ENCODE results near the gene TIMM23.
A peak's percentile ranks its signal among the peaks of the same experiment; 100 is the strongest.
"Not testable (repeated sequence)": the region's sequence is repeated elsewhere in the genome, so short reads cannot be mapped to it uniquely, and the experiment has no call there.

Gene TIMM23, protein sequence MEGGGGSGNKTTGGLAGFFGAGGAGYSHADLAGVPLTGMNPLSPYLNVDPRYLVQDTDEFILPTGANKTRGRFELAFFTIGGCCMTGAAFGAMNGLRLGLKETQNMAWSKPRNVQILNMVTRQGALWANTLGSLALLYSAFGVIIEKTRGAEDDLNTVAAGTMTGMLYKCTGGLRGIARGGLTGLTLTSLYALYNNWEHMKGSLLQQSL

GRCh38 chr10:45972106-45972812 is at the start of gene TIMM23:
Gene TIMM23, plus strand, starts transcription at chr10:45972489. Its CDS starts 136 bp downstream, at chr10:45972625.
- DNase-seq (ENCODE audit: low spot score), result peak; percentile 78

DNA sequence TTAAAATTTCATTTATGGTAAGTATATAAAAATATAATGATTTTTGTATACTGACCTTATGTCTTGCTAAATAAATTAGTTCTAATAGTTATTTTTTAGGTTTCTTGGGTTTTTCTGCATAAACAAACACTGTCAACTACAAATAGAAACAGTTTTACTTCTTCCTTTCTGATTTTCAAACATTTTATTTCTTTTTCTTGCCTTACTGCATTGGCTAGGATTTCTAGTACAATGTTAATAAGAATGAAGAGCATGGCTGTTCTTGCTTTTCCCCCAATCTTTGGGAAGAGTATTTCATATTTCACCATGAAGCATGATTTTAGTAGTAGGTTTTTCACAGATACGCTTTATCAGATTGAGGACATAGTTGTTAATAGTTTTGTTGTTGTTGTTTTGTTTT is 45.5 kb upstream of the TIMM23 start:
- not testable (repeated sequence) for DNase-seq (ENCODE audit: low spot score)

DNA sequence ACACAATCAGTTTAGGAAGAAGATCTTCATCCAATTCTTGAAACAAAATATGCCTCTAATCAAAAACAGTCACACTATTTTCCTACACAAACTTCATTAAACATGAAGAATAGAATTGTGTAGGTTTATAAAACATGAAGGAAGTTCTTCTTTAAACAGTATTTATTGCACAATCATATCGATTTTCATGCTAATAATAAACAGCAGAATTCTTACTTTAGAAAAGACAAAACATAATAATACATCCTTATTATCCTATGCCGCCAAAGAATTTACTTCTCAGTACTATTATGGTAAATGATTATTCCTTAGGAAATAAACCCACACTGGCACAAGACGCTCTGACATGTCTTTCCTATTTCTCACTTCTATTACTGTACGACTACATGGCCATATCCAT is 41.0 kb upstream of the TIMM23 start:
- DNase-seq (ENCODE audit: low spot score), result not testable (repeated sequence)

GRCh38 chr10:45934788-45935187 is 37.5 kb upstream of the TIMM23 start:
- not testable (repeated sequence) for DNase-seq (ENCODE audit: low spot score)

DNA sequence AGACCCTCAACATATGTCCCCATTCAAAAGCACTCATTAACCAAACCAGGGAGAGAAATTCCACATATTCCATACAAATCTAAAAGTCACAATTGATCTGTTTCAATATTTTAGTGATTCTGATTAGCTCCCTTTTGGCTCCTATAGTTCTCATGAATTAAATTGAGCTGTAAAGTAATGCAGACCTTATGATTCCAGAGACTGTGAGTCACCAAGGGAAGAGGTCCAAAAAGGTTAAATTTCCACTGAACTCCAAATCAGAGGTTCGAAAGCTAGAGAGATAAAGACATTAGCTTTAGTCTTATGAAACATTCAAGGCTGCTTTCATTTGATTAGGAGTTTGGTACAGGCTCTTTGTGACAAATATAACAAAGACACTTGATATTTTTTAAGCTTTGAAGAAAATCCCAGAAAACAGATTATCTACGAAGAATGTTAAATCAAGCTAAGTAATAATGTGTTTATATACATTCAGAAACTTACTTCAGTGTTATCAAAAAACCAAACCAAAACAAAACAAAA is 33.1 kb upstream of the TIMM23 start:
- not testable (repeated sequence) for DNase-seq (ENCODE audit: low spot score)

- DNase-seq (ENCODE audit: low spot score), result not testable (repeated sequence)
Observed at GRCh38 chr10:45941196-45941595, 31.1 kb upstream of the TIMM23 start.

DNA sequence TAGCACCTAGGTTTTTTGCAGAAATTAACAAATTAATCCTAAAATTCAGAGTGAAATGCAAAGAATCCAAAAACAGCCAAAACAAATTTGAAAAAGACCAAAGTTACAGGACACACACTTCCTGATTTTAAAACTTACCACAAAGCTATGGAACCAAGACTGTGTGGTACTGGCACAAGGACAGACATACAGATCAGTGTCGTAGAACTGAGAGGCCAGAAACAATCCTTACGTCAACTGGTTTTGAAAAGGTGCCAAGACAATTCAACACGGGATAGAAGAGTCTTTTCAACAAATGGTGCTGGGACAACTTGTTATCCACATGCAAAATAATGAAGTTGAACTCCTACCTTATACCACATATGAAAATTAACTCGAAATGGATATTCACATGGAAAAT is 26.8 kb upstream of the TIMM23 start:
- DNase-seq (ENCODE audit: low spot score), result not testable (repeated sequence)

DNA sequence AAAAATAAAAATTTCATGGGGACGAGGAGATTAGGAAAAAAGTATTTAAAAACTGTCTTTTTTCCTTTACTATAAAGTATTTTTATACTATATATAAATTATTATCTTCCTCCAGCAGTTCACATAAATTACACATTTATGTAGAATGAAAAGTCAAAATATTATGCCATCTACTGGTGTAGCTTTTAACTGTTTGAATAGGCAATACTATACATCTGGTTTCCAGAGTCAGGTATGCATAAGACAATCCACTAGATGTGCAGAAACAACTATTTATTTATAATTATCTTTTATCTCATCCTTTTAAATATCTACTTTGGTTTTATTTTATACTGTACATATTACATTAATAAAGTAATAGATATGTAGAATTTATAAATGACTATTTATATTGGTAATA is 24.9 kb upstream of the TIMM23 start:
- DNase-seq (ENCODE audit: low spot score), result not testable (repeated sequence)

- not testable (repeated sequence) for DNase-seq (ENCODE audit: low spot score)
Observed at GRCh38 chr10:45948801-45949200, 23.5 kb upstream of the TIMM23 start.

DNA sequence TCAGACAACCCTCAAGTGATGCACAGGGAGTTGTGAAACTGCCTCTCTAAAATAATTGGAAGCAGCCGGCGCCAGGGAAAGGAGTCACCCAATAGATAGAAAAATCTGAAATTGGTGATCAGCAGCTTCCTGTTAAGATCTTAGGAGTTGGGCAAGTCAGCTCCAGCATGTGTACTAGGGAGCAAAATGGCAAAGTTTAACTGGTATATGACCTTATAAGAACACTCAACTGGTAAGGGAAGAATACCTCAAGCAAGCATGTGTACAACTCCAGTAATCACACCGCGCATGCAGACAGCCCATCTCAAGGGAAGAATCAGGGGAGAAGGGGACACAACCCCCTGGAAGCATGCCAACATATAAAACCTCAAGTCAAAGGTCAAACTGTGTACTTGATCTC is 17.9 kb upstream of the TIMM23 start:
- not testable (repeated sequence) for DNase-seq (ENCODE audit: low spot score)

DNA sequence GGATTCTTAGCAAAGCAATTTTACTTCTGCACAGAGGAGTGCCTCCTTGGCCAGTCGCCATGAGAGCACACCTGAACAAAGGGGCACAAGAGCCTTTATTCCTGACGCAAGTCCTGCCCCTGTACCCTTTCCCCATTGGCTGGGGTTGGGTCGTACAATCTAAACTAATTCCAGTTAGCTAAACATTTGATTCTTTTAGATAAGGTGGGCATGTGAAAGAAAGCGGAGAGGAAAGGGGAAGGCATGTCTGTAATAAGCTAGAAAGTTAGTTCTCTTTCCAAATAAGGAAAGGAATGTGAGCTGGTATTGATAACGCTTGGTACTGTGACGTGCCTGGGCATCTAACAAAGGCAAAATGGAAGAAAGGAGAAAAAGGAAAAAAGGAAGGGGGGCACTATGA is 15.7 kb upstream of the TIMM23 start:
- not testable (repeated sequence) for DNase-seq (ENCODE audit: low spot score)

GRCh38 chr10:45957928-45958327 is 14.4 kb upstream of the TIMM23 start:
- not testable (repeated sequence) for DNase-seq (ENCODE audit: low spot score)

DNA sequence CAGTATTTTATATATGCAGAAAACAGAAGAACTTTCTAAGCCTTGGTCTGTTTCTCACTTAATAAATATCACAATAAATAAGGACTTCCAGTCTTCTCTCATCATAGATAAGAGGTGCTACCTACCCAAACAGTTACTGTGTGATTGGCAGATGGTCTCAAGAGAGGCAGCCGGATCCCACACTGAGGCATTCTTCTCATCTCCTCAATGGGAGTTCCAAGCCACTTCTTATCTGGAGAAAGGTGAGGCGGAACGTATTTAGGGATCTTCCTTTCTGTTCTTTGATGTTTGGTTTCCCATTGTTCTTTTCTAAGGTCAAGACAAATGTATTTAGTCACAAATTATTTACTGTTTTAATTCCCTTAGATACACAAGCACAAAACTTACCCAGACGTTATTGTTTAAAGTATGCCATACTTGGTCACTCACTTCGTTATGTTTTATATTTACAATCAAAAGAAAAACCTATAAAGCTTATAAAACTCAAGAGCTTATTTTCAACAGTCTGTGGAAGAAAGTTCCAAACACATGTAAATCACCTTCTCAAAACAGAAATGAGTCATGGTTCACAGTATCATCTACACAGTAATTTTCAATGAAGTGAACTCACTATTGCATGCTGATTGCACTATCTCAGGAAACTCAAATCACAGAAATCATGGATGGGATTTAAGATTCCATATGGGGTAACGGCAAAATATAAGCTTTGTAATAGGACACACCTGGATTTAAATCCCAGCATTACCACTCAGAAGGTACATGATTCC is 9.4 kb upstream of the TIMM23 start:
- not testable (repeated sequence) for DNase-seq (ENCODE audit: low spot score)

DNA sequence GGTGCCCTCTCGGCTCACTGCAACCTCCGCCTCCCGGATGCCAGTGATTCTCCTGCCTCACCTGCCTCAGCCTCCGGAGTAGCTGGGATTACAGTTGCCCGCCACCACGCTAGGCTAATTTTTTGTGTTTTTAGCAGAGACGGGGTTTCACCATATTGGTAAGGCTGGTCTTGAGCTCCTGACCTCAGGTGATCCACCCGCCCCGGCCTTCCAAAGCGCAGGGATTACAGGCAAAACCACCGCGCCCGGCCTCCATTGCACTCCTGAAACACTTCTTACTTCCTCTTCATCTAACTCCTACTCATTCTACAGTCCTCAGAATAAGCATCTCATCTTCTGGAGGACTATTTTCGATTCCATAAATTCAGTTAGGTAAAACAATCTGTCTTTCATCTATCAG is 1.3 kb upstream of the TIMM23 start:
- not testable (repeated sequence) for DNase-seq (ENCODE audit: low spot score)

DNA sequence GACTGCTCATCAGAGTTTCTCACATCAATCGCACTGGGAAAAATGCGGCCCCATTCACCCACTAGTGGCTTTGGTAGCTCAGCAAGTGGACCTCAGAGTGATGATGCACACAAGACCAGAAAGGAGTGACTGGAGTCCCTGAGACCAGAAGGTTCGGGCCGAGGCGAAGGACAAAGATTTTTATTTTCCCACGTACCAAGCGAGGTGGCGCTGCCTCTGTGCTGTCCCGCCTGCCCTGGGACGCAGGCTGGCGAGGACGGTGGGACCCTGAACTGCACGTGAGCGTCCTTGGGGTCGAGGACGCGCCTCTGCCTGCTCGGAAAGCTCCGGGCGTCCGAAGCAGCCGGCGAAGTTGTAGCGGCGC is 565 bp upstream of the TIMM23 start:
- DNase-seq (ENCODE audit: low spot score), result not testable (repeated sequence)

DNA sequence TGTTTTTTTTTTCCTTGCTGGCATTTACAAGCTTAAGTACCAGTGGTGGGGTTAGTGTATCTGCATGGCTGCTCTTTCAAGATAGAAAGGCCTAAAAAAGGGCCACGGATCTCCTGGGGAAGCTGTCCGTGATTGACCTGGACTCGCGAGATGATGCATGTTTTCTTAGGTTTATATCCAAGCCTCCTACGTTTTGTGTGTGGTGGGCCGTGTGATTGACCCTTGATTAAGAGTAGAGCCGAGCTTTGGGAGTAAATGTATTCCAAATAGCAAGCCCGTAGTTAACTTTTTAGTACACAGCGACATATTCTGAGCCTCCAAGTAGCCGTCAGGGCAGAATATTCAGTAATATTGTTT is 502 bp downstream of the TIMM23 start:
- DNase-seq (ENCODE audit: low spot score), result not testable (repeated sequence)

GRCh38 chr10:45974041-45974440 is 1.8 kb downstream of the TIMM23 start:
- not testable (repeated sequence) for DNase-seq (ENCODE audit: low spot score)

DNA sequence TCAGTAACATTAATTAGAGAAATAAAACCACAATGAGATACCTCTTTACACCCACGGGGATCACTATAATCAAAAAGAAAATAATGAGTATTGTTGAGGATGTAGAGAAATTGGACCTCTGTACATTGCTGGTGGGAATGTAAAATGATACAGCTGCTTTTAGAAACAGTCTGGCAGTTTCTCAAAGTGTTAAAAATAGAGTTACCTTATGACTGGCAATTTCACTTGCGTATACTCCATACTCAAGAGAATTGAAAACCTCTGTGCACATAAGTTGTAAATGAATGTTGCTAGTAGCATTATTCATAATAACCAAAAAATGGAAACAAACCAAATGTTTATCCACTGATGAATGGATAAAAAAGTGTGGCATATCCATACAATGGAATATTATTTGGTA is 6.3 kb downstream of the TIMM23 start:
- not testable (repeated sequence) for DNase-seq (ENCODE audit: low spot score)

DNA sequence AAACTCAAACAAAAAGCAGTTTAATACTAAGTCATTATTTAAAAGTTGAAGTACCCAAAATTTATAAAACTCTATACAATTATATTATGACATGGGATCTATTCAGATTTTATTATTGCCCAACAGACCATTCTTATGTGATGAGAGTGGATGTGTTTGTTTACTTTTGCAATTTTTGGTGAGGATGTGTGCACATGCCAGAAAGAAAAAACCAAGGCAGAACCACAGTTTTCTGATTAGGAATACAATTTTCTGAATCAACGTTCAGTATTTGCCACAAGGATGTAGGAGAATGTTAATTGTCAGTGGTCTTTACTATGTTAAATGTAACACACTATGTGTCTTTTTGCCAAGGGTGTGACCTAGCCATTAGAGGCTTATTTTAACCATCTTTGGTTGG is 9.1 kb downstream of the TIMM23 start:
- DNase-seq (ENCODE audit: low spot score), result not testable (repeated sequence)

DNA sequence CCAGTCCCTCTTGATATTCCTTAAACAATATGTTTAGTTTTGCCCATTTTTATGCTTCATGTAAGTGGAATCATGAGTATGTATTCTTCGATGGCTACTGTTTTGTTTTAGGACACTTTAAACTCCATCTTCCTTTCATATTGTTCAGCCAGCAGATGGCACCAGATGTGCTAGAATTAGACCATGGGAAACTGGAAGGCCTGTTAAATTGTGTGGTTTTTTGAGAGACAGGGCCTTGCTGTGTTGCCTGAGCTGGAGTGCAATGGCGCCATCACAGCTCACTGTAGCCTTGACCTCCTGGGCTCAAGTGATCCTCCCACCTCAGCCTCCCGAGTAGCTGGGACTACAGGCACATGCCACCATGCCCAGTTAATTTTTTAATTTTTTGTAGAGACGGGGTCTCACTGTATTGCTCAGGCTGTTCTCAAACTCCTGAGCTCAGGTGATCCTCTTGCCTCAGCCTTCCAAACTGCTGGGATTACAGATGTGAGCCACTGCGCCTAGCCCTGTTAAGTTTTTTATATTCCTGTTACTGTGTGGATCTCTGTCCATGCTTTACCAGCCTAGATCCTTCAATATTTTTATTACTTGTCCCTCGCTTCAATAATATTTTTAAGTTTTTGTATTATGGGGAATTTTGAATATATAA is 11.4 kb downstream of the TIMM23 start:
- peak; percentile 7 for DNase-seq (ENCODE audit: low spot score)

DNA sequence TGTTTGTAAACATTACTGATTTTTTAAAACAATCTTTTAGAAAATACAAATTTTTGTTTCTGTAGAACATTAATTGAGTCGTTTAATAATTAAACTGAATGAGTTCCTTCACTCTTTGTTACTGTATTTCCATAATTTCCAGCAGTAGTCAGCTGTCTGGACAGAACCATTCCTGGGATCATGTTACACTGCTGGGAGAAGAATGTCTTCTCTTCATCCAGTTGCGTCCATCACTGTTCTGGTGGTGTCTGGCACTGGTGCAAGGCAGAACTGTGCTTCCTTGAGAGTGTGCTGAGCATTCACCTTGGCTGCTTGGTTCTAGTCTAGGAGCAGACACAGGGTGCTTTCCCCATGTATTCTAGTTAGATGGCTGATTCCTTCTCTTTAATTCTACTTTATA is 12.2 kb downstream of the TIMM23 start:
- not testable (repeated sequence) for DNase-seq (ENCODE audit: low spot score)

- not testable (repeated sequence) for DNase-seq (ENCODE audit: low spot score)
Observed at GRCh38 chr10:45985590-45985989, 13.3 kb downstream of the TIMM23 start.

Data from CD4-positive, alpha-beta T cell treated with Interleukin-6 at 100 ng/mL for 8 hours (primary cell).